ENCODE measurements around the gene IFNA16. TPM values are rescaled to one million over a fixed set of nuclear protein-coding genes. Genes with fewer than 3 reads are reported as not detected.
A peak's percentile ranks its signal among the peaks of the same experiment; 100 is the strongest.
"Not testable (repeated sequence)": the region's sequence is repeated elsewhere in the genome, so short reads cannot be mapped to it uniquely, and the experiment has no call there.

The IFNA16 gene
- total RNA-seq: not detected

DNA sequence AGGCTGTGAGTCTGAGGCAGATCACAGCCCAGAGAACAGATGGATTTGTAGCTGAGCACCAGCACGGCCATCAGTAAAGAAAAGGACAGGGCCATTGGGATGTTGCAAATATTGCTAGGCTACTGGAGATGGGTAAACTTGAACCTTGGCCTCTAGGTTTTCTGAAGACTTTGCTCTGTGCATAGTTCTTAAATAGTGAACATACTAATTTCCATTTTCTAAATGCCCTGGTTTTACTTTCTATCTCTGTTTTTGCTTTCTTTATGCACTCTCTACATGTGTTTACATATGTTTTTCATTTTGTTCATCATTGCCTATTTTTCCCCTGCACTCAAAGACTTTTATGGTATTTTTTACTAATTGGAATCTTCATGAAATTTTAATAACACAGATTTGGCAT, at the start of gene IFNA16:
TSS of gene IFNA16 (minus strand) at position 101 of the 400 bp plus-strand sequence. CDS start at position 95, 6 bp downstream.
- not testable (repeated sequence) for FAIRE-seq

GRCh38 chr9:21265421-21266189, 48.5 kb upstream of the IFNA16 start:
- FAIRE-seq: no peak
- no peak for DNase-seq (ENCODE audit: low spot score in 2 of 2)

More for the DNA sequence above, at the start of gene IFNA16:
- not testable (repeated sequence) for DNase-seq (ENCODE audit: low spot score in 2 of 2)

DNA sequence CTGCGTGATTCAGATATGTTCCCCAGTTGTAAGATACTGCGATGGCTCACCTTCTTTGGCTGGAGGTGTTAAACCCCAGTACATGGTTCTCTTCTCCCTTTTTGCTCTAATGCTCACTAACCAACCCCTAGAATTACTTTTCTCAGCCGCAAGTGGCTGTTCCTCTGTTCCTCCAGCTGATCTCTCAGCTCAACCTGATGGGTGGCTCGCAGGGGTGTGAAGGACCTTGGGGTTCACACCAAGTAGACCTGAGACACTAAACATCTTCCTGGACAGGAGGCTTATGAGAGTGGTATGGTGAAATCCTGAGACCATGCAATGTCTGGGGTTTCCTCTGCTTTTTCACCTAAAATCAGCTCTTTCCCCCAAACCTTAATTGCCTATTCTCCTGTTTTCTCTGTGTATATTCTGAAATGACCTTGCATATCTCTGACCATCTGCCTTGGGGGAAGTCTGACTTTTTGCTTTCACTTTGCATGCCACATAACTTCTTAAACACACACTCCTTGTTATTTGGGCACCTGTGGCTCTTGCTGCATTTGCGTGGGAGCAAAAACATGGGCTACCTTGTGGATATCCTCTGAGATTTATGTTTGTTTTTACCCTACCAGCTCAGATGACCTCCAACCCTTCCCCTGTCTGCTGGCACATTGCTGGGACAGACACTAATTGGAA, 38.6 kb upstream of the IFNA16 start:
- FAIRE-seq (no peak), DNase-seq (ENCODE audit: low spot score in 2 of 2) (no peak)

DNA sequence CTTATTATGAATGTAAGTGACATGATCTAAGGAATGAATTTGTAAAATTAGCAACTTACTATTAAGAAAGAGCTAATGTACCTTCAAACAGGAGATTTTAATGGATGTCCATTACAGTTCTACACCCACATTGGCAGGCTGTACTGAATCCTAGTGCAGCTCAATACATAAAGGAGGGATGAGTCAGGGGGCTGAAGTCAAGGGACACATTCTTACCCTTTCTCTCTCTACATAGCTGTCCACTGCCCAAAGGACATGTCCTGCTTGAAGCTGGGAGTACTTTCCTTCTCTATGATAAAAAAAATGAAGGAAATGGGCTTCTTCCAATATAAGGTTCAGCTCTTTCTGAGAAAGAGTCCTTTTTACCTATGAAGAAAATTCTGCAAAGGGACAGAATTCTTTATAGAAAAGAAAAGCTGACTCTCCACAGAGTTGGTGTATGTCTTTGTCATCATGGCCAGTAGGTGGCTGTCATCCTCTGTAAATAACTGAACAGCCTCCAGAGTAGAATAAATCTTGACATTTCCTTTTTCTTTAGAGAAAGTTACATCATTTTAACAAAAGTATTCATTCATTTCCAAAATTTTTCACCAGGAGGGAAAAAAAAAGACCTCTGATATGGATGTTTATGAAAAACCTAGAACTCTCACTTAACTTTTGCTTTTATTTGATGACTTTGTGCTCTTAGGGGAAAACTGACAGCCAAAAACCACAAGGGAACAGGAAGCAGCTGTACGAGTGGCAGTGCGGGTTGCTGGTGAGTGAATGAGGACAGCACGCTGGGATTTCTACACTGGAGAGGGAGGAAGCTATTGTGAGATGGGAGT, 35.8 kb upstream of the IFNA16 start:
- peak in 1 of 2 donors; percentile 34 for DNase-seq (ENCODE audit: low spot score in 2 of 2)
- peak; percentile 79 for FAIRE-seq

- FAIRE-seq (no peak), DNase-seq (ENCODE audit: low spot score in 2 of 2) (no peak)
Observed at GRCh38 chr9:21251638-21252037, 34.5 kb upstream of the IFNA16 start.

GRCh38 chr9:21251190-21251589, 34.1 kb upstream of the IFNA16 start:
- no peak for FAIRE-seq
- DNase-seq (ENCODE audit: low spot score in 2 of 2): no peak

DNA sequence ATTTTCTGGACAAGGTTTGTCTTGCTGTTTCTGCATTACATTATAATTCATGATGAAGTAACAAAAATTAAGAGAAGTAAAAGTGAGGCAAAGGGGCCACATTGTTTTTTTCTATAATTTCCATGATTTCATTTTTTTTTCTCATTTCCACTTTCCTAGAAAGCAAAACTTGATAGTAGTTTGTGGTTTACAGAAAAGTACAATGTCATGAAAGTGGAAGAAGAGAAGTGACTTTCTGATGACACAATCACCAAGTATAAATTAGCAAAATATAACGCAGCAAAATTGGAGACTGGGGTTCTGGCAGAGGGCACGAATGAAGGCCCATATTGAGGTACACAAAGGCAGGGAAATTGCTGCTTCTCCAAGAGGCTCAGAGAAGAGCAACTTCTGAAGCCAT, 27.7 kb upstream of the IFNA16 start:
- FAIRE-seq (no peak), DNase-seq (ENCODE audit: low spot score in 2 of 2) (no peak)

GRCh38 chr9:21239911-21240310, 22.8 kb upstream of the IFNA16 start, which contains the start of gene IFNA14:
Gene IFNA14 (minus strand): TSS chr9:21240005. CDS start chr9:21239935, 70 bp downstream.
- FAIRE-seq (no peak), DNase-seq (ENCODE audit: low spot score in 2 of 2) (no peak)

- not testable (repeated sequence) for FAIRE-seq; DNase-seq (ENCODE audit: low spot score in 2 of 2)
Observed at GRCh38 chr9:21236360-21236714, 19.2 kb upstream of the IFNA16 start.

DNA sequence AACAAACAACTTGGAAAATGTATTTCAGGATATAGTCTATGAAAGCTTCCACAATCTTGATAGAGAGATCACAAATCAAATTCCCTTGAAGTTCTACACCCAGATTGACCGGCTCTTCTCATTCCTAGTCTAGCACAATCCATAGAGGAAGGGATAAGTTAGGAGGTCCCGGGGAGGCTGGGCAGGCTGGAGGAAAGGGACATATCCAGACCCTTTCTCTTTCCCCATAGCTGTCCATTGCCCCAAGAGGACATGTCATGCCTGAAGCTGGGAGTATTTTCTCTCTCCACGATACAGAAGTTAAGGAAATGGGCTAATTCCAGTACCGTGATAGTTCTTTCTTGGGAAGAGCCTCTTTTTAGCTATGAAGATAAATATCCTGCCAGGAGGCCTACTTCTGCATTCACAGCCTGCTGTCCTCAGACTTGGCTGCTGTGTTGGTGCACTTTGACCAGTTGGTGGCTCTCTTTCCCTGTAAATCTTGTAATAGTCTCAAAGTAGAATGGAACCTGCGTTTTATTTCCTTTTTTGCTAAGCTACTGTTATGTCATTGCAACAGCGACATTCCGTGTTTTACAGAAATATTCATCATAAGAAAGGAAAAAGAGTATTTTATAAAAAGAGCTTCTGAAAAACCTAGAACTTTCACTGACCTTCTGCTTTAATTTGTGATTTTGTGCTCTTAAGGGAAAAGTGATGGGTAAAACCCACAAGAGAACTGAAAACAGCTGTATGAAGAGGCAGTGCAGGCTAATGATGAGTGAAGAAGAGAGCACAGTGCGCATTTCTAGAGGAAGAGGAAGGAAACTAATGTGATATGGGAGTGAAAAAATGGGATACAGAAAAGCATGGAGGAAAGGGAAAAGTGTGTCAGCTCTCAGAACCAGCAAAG, 18.6 kb upstream of the IFNA16 start:
- peak in 1 of 2 donors; percentile 10 for DNase-seq (ENCODE audit: low spot score in 2 of 2)
- FAIRE-seq: not testable (repeated sequence)

- no peak for DNase-seq (ENCODE audit: low spot score in 2 of 2)
- FAIRE-seq: no peak
Observed at GRCh38 chr9:21234153-21234687, 17.1 kb upstream of the IFNA16 start.

- FAIRE-seq: no peak
- no peak for DNase-seq (ENCODE audit: low spot score in 2 of 2)
Observed at GRCh38 chr9:21233258-21233657, 16.1 kb upstream of the IFNA16 start.

- no peak for FAIRE-seq
- no peak for DNase-seq (ENCODE audit: low spot score in 2 of 2)
Observed at GRCh38 chr9:21228122-21228521, 11.0 kb upstream of the IFNA16 start, which contains the start of gene IFNA17. Gene IFNA17 (minus strand): TSS chr9:21228222. CDS start chr9:21228173, 49 bp downstream.

GRCh38 chr9:21213411-21214326, 3.4 kb downstream of the IFNA16 start:
- not testable (repeated sequence) for DNase-seq (ENCODE audit: low spot score in 2 of 2); FAIRE-seq

DNA sequence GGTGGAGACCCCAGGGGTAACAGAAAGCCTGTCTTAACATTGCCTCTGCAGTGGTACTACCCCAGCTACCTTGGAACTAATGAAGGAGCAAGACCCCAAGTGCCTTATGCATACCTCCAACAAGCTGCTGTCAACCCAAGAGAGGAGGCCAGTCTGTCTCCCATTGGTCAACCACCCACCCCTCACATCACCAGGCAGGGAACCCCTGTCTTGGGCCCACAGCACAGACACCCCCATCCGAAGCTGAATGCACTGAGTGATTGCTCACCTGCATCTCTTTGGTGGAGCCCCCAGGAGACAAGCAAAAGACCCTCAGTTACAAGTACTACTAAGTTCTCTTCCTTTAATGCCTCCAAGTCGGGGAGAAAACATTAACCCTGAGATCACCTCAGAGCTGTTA, 5.0 kb downstream of the IFNA16 start:
- not testable (repeated sequence) for DNase-seq (ENCODE audit: low spot score in 2 of 2); FAIRE-seq

- FAIRE-seq; DNase-seq (ENCODE audit: low spot score in 2 of 2): not testable (repeated sequence)
Observed at GRCh38 chr9:21210782-21211181, 6.3 kb downstream of the IFNA16 start.

DNA sequence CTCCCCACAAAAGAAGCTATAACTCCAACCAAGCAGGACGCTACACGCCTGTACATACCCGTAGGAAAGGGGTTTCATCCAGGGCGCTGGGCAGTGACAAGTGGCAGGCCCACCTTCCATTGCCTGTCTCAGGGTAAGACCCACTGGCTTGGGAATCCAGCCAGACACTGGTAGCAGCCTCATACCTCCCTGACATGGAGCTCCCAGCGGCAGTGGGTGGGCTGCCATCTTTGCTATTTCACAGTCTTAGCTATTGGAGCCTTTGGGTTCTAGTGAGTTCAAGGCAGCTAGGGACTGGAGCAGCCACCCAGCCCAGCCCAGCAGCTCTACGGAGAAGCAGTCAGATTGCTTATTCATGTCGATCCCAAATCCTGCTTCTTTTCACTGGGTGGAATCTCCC, 6.8 kb downstream of the IFNA16 start:
- DNase-seq (ENCODE audit: low spot score in 2 of 2) (no peak), FAIRE-seq (no peak)

DNA sequence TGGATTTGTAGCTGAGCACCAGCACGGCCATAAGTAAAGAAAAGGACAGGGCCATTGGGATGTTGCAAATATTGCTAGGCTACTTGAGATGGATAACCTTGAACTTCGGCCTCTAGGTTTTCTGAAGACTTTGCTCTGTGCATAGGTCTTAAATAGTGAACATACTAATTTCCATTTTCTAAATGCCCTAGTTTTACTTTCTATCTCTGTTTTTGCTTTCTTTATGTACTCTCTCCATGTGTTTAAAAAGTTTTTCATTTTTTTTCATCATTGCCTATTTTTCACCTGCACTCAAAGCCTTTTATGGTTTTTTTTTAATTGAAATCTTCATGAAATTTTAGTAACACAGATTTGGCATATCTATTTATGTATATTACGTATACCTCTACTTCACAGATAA, 10.1 kb downstream of the IFNA16 start, which contains the start of gene IFNA10:
TSS of gene IFNA10 (minus strand) at position 101 of the 400 bp plus-strand sequence. CDS start at position 55, 46 bp downstream.
- DNase-seq (ENCODE audit: low spot score in 2 of 2): not testable (repeated sequence)
- FAIRE-seq: peak; percentile 90
